DOHH2 (cell line): ENCODE measurements around the gene POLR2C.

Source experiments
- EZH2phosphoT487 ChIP-seq: fragments of 200-600 bp; sonication (generic); IDR thresholded peaks from 2 replicates; pipeline ENCODE4 v1.6.1; 2017; ENCODE audit warnings: borderline replicate concordance, mild to moderate bottlenecking, antibody characterized with exemption, low read length, moderate library complexity, mixed read lengths
- TF ChIP-seq, protein P1 (sequence below): fragments of 200-600 bp; sonication (generic); IDR thresholded peaks from one replicate; pipeline ENCODE4 v1.5.1; 2014; ENCODE audit warnings: antibody characterized with exemption, mild to moderate bottlenecking, low read depth, low read length; ENCODE audit not compliant: poor library complexity, severe bottlenecking

DNA sequence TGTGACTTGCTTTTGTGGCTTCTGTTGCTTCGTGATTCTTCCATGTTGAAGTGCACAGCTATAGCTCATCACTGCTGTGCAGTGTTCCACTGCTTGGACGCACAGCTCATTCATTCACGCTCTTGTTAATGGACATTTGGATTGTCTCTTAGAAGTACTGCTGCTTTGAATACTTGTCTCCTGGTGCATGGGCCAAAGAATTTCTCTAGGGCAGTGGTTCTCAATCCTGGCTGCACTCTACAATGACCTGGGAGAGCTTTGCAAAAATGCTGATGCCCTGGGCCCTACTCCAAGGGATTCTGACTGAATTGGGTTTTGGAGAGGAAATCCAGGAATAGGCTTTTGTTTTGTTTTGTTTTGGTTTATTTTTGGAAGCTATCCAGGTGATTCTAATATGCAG lies 37.9 kb upstream of the POLR2C start:
- TF ChIP-seq, protein P1, sequence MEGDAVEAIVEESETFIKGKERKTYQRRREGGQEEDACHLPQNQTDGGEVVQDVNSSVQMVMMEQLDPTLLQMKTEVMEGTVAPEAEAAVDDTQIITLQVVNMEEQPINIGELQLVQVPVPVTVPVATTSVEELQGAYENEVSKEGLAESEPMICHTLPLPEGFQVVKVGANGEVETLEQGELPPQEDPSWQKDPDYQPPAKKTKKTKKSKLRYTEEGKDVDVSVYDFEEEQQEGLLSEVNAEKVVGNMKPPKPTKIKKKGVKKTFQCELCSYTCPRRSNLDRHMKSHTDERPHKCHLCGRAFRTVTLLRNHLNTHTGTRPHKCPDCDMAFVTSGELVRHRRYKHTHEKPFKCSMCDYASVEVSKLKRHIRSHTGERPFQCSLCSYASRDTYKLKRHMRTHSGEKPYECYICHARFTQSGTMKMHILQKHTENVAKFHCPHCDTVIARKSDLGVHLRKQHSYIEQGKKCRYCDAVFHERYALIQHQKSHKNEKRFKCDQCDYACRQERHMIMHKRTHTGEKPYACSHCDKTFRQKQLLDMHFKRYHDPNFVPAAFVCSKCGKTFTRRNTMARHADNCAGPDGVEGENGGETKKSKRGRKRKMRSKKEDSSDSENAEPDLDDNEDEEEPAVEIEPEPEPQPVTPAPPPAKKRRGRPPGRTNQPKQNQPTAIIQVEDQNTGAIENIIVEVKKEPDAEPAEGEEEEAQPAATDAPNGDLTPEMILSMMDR, result no peak
- no peak for TF ChIP-seq EZH2phosphoT487
